HG03460 (cell line): Measurements from ENCODE around the gene MANBA.
"Not testable (repeated sequence)": the region's sequence is repeated elsewhere in the genome, so short reads cannot be mapped to it uniquely, and the experiment has no call there.

Source experiments
- ATAC-seq: cut with Tn5 transposase; IDR thresholded peaks from one replicate; pipeline ENCODE4 v1.9.1; 2021; ENCODE audit not compliant: unreplicated experiment

MANBA gene

DNA sequence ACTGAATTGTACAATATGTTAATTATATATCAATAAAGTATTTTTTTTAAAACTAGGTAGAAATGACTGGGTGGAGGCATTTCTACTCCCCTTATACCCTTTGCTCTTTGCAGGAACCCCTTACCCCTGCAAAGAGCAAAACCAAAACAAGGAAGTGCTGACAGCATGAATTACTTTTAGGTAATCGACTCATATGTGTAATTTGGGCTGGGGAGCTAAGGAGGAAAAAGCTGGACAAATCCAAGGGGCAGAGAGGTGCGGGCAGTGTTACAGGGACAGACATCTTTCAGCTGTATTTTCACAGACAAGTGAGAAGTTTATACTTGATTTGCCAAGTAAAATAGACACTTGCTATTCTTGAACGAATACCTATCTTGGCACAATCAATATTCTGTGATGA lies 35.5 kb downstream of the MANBA start:
- no peak for ATAC-seq

DNA sequence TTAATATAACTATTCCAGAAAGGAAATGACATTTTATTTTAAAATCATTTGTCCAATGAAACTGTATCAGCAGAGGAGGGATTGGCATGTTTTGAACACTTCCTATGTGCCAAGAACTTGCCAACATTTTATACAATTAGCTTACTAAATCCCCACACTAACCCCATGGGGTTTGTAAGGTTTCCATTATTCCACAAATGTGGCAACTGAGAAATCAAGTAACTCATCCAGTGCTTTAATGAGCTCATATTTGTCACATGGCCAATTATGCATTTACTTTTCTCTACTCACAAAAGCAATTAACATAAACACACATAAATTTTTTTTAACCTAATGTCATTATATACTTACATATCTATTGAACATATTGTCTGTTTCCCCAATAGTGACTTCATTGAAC lies 37.3 kb downstream of the MANBA start:
- ATAC-seq: no peak

DNA sequence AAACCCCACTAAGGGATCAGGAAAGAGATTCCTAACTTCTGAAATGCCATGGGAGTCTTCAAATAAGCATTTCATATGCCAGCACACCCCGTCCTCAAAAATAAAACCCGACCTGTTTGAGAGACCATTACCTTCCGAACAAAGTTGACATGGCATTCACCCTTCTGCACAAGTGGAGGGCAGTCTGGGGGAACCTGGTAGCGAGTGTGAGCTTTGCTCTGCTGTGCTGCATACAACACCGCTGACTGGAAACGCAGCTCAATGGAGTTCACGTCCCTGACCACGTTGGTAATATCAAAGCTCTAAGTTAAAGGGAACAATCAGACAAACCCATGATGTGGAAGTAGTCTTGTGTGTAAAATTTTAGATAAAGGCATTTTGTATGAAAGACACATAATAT lies 38.0 kb downstream of the MANBA start:
- no peak for ATAC-seq

DNA sequence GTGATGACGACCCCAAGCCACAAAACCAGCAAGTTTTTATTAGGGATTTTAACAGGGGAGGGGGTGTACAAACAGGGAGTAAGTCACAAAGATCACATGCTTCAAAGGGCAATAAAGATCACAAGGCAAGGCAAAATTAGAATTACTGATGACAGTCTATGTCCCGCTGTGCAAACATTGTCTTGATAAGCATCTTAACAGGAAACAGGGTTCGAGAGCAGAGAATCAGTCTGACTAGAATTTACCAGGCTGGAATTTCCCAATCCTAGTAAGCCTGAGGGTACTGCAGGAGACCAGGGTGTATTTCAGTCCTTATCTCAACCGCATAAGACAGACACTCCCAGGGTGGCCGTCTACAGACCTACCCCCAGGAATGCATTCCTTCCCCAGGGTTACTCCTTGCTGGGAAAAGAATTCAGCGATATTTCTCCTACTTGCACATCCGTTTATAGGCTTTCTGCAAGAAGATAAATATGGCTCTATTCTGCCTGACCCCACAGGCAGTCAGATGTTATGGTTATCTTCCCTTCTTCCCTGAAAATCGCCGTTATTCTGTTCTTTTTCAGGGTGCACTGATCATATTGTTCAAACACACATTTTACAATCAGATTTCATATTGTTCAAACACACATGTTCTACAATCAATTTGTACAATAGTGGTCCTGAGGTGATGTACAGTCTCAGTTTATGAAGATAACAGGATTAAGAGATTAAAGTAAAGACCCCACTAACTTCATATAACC lies 41.8 kb downstream of the MANBA start:
- not testable (repeated sequence) for ATAC-seq

DNA sequence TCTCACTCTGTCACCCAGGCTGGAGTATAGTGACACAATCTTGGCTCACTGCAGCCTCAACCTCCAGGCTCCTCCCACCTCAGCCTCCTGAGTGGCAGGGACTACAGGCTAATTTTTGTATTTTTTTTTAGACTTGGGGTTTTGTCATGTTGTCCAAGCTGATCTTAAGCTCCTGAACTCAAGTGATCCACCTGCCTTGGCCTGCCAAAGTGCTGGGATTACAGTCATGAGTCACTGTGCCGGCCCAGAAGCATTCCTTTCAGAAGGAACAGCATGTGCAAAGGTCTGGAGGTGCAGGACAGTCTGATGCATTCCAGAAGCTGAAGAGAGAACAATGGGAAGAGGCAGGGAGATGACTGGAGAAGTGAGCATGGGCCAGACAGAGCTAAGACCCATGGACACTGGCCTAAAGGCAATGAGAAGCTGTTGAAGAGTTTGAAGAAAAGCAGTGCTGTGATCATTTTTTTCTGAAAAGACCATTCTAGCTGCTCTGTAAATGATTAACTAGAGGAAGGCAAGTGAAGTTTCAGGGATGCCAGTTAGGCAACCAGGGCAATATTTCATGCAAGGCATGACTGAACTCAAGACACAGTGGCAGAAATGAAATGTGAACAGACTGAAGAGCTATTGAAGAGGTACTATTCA lies 43.2 kb downstream of the MANBA start:
- peak; percentile 57 for ATAC-seq

GRCh38 chr4:102715057-102715456 lies 45.7 kb downstream of the MANBA start:
- ATAC-seq: no peak

DNA sequence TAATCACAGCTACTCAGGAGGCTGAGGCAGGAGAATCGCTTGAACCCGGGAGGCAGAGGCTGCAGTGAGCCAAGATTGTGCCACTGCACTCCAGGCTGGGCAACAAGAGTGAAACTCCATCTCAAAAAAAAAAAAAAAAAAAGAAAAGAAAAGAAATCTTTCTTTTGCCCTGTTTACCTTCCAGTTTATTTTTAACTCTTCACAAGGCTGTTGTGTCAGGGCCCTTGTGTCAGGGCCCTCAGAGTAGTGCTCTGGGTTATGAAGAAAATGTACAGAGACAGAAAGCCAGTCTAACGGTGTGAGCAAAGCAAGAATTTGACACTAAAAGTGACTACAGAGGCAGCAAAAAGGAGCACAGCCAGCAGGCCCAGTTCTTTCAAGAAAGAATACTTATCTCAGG lies 47.0 kb downstream of the MANBA start:
- not testable (repeated sequence) for ATAC-seq

- ATAC-seq: no peak
Measured at GRCh38 chr4:102713096-102713495, 47.7 kb downstream of the MANBA start.

GRCh38 chr4:102710986-102711385 lies 49.8 kb downstream of the MANBA start:
- no peak for ATAC-seq

DNA sequence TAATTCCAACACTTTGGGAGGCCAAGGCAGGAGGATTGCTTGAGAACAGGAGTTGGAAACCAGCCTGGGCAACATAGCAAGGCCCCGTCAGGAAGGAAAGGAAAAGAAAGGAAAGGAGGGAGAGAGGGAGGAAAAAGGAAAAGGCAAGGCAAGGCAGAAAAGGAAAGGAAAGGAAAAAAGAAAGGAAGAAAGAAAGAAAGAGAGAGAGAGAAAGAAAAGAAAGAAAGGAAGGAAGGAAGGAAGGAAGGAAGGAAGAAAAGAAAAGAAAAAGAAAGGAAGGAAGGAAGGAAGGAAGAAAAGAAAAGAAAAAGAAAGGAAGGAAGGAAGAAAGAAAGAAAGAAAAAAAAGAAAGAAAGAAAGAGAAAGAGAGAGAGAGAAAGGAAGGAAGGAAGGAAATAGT lies 51.7 kb downstream of the MANBA start:
- not testable (repeated sequence) for ATAC-seq

DNA sequence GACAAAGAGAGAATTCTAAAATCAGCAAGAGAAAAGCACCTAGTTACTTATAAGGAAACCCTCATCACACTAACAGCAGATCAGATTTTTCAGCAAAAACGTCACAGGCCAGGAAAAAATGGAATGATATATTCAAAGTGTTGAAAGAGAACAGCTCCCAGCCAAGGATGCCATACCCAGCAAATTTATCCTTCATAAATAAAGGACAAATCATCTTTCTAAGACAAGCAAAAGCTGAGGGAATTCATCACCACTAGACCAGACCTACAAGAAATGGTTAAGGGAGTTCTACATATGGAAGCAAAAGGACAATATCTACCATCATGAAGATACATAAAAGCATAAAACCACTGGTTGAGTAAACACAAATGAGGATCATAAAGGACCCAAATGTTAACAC lies 53.6 kb downstream of the MANBA start:
- ATAC-seq: no peak

- no peak for ATAC-seq
Measured at GRCh38 chr4:102705391-102705935, 55.3 kb downstream of the MANBA start.

GRCh38 chr4:102696758-102697157 lies 64.0 kb downstream of the MANBA start:
- ATAC-seq: no peak

GRCh38 chr4:102694791-102695190 lies 66.0 kb downstream of the MANBA start:
- ATAC-seq: no peak

DNA sequence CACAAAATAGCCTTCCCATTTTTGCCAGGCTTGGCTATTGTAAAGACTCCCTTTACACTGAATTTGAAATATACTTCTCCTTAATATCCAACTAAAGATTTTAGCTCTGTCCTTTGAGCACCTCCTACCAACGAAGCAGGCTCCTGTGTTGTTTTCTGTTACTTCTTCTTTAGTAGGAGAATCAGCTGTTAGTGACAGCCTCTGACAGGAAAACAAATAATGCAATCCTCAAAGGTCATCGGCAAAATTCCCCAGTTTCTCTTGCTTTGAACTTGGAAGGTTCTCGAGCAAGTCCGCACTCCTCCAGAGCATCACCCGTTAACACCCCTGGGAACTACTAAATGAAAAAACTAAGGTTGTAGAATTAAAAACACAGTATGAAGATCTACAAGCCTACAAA lies 66.9 kb downstream of the MANBA start:
- ATAC-seq: no peak

GRCh38 chr4:102693262-102693850 lies 67.4 kb downstream of the MANBA start:
- no peak for ATAC-seq

GRCh38 chr4:102692474-102692873 lies 68.3 kb downstream of the MANBA start:
- ATAC-seq: no peak

DNA sequence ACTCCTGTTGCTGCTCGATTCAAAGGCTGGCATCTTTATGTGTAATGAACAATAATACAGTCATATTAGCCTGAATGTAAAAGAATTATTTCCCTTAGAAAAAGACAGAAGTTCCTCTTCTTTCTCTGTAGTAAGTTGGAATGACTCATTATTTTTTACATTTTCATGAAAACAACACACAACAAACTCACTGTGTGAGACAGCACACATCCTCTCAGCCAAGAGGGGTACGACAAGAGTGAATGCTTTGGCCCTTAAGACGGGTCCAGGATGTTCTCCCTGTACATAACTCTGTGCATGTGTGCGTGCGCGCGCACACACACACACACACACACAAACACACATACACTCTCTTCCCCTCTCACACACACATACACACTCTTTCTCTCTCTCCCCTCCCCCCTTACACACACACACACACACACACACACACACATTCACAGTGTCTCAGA lies 72.8 kb downstream of the MANBA start:
- ATAC-seq: peak; percentile 31

DNA sequence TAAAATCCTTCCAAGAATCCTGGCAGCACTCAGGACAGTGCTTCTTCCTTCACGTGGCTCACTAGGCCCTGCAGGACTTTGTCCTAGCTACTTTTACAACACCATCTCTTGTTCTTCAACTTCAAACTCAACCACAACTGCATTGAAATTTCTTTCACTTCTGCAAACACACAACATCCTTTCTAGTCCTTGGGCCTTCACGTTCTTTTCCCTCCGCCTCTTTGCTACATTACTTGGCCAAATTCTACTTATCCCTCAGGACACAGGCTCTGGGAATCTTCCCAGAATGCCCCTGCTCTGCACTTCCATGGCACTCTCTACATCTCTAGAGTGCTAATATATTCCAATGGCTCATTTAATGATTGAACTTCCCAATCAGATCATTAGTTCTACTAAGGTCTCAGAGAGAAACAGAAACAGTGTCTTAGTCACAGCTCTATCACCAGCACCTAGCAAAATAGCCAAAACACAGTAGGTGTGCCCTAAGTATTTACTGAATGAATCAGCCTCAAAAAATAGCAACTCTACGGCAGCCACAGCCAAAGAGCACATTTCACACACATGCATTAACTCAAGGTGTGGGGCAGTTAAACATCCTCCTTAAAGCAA lies 73.3 kb downstream of the MANBA start:
- ATAC-seq: peak; percentile 92

DNA sequence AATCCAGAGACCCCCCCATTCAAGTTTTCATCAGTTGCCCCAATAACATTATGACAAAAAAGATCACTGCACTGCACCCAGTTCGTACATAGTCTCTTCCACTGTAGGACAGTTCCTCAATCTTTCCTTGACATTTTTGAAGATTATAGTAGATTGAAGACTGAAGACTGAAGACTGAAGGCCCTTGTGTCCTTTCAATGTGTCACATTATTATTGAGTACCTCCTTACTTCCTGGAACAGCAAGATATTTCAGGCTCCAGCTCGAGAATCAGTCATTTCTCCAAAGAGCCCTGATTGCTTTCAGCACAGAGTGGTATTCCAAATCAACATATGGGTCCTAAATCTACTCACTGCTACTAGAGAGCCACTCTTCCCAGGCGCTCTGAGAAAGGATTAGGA lies 75.0 kb downstream of the MANBA start:
- no peak for ATAC-seq

DNA sequence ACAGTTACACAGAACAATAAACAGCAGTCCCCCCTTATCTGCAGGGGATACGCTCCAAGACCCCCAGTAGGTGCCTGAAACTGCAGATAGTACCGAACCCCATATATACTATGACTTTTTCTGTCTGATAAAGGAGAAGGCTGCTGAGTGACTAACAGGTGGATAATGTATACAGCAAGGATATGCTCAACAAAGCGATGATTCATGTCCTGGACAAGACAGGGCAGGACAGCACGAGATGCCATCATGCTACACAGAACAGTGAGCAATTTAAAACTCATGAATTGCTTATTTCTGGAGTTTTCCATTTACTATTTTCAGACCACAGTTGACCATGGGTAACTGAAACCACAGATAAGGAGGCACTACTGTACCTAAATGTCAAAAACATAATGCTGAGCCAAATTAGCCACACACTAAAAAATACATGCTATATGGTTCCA lies 76.1 kb downstream of the MANBA start:
- no peak for ATAC-seq
